RCC 7860 (cell line): Measurements from ENCODE around the gene GPAT2.
"Not testable (repeated sequence)": the region's sequence is repeated elsewhere in the genome, so short reads cannot be mapped to it uniquely, and the experiment has no call there.

Experiments
- DNase-seq: peaks from one replicate; pipeline ENCODE4 v3.0.0-alpha.2; 2015; ENCODE audit warnings: low spot score
- FAIRE-seq: peaks from 2 replicates; lab custom pipeline; 2012; peaks lifted over from hg19 to GRCh38; lab: Jason Lieb, UNC

Gene GPAT2

GRCh38 chr2:96034792-96035191 is at the start of gene GPAT2:
GPAT2 (minus strand) TSS chr2:96034916; CDS start chr2:96032359, 2,557 bp downstream.
- FAIRE-seq, DNase-seq: not testable (repeated sequence)

DNA sequence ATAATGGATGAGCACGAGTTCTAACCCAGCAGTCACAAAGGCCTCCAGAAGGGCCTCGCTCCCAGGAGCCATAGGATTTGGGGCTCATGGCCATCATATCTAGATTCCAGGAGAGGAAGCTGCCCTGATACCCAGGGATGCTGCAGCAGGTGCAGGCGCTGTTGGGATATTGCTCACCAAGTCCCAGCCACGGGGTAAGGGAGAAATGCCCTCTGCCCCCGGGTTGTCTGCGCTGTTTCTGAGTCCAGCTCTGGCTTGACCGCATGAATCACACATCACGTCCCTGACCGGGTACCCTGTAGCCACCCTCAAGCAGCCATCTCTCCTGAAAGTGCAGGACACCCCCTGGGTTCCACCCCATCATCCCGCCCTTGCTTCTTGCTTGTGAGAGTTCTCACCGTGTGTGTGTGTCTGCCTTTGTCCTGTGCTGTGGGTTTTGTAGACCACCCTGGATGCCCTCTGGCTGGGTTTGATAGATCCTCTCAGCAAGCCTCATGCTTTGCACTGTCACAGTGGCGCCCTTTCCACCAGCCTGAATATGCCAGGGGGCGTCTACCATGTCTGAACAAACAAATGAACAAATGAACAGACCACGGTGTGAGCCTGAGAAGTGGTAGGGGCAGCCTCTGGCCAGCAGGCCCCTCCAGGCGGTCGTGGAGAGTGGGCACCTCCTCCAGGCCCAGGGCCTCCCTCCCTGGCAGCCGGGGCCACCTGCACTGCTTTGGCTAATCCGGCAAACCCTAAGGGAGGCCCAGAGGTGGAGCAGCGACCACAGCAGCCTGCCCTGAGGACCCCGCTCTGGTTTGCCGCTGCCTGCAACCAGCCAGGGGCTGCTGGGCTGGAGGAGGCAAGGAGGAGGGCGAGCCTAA is 49.5 kb upstream of the GPAT2 start:
- FAIRE-seq (no peak), DNase-seq (no peak)

GRCh38 chr2:96083064-96083939 is 48.6 kb upstream of the GPAT2 start:
- FAIRE-seq (no peak), DNase-seq (no peak)

DNA sequence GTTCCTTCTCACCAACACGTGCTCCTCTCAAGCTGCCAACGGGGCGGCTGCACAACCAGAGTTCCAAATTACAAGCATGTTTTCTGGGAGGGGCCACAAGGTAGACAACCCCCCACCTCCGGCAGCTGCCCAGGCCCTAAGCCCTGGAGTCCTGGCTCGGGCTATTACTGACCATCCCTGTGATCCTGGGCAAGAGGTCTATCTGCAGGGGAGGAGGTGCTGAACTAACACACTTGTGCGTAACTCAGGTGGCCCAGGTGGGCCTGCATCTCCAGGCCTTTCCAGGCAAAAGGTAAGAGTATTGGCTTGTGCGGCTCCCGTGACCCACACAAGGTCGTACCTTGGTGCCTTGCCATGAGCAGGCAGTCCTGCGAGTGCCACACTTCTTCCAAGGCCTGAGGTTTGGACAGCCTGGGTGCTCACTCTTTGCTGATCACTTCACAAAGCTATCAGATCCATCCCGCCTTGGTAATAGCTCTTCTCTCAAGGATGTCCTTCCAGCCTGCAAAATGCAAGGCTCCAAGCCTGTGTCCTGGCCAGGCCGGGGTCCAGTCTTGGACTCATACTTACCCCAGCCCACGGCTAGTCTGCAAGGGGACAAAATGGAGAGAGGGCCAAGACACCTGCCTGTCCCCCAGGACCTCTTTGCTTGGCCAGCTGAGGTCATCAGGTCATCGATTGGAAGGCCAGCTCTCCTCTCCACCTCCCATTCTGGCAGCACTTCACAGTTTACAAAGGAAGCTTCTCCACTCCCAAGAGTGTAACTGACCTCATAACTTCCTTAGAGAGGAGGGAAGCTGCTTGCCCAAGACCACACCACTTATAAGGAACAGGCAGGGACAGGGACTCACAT is 47.7 kb upstream of the GPAT2 start:
- DNase-seq (no peak), FAIRE-seq (no peak)

DNA sequence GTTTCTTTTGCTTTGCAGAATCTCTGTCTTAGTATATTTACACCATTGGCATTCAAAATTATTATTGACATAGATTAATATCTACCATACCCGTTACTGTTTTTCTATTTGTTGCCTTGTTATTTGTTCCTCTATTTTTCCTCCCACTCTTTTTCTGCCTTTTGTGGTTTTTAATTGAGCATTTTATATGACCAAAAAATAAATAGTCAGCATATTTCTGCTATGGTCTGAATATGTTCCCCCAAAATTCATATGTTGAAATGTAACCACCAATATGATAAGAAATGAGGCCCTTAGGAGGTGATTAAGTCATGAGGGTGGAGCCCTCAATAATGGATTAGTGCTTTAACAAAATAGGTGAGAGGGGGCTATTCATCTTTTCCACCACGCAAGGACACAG is 46.3 kb upstream of the GPAT2 start:
- no peak for DNase-seq
- FAIRE-seq, result no peak

GRCh38 chr2:96075199-96075771 is 40.6 kb upstream of the GPAT2 start:
- FAIRE-seq (no peak), DNase-seq (no peak)

GRCh38 chr2:96074156-96074555 is 39.4 kb upstream of the GPAT2 start:
- DNase-seq (no peak), FAIRE-seq (no peak)

- DNase-seq (no peak), FAIRE-seq (no peak)
Measured at GRCh38 chr2:96073170-96073775, 38.6 kb upstream of the GPAT2 start.

GRCh38 chr2:96072746-96073145 is 38.0 kb upstream of the GPAT2 start:
- DNase-seq, result no peak
- no peak for FAIRE-seq

GRCh38 chr2:96071977-96072491 is 37.3 kb upstream of the GPAT2 start:
- not testable (repeated sequence) for FAIRE-seq, DNase-seq

DNA sequence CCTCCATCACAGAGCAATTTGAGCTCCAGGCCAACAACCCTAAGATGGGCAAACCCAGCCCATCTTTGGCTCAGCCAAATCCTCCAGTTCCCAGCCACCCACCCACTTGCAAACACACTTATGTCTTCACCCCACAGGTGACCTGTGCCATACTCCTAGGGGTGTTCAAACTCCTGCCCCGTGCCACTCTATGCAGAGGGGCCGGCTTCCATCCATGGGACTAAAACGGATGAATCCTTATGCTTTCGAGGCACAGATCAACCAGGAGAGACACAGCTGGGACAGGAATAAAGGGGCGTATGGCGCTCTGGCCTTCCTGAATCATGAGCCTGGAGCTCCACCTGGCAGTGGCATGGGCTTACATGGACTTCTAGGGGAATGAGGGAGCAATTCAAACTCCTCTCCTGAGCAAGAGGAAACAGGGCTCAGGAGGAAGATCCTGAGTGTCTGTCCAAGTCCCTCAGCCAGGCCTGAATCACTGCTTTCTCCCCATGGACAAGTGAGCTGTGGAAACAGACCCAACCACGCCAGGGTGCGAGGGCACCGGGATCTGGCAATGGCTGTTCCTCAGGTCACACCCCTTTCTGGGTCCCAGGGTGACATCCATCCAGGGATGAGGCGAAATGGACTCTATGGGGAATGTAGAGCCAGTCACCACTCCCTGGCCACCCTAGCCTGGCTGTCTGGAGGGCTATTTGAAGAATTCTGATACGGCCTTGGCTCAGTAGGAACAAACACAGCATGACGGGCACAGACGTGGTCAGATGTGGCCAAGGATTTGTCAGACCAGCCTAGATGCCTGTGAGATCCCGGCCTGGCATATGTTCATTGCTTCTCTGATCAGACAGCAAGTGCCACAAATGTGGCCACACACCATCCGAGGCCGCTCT is 36.6 kb upstream of the GPAT2 start:
- not testable (repeated sequence) for DNase-seq, FAIRE-seq

GRCh38 chr2:96070351-96070750 is 35.6 kb upstream of the GPAT2 start:
- not testable (repeated sequence) for FAIRE-seq, DNase-seq

- FAIRE-seq, DNase-seq: not testable (repeated sequence)
Measured at GRCh38 chr2:96069878-96070277, 35.2 kb upstream of the GPAT2 start.

GRCh38 chr2:96067902-96068581 is 33.3 kb upstream of the GPAT2 start:
- not testable (repeated sequence) for FAIRE-seq, DNase-seq

DNA sequence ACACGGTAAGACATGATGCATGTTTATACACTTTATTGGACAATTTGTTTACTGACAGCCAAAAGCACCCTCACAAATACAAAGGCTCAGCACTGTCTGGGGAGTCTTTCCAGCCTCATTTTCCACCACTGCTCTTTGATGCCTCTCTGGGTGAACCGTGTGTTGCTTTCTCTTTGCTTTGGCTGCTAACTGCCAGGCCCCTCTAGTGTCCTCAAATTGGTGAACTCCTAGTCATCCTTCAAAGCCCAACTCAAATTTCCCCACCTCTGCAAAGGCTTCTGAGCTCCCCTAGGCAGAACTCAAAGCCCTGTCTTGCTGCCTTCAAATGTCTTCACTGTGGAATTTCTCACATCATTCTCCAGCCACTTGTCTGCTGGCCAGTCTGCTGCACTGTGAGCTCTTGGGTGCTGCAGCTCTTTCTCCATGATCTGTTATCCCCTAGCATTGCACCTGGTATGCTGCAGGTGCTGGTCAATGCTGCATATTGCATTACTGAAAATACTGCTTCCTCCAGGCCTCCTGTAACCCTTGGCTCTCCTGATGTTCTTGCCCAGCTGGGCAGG is 32.5 kb upstream of the GPAT2 start:
- FAIRE-seq, DNase-seq: not testable (repeated sequence)

- not testable (repeated sequence) for FAIRE-seq
Measured at GRCh38 chr2:96066511-96066910, 31.8 kb upstream of the GPAT2 start.

GRCh38 chr2:96065954-96066353 is 31.2 kb upstream of the GPAT2 start:
- not testable (repeated sequence) for DNase-seq, FAIRE-seq

More at GRCh38 chr2:96066511-96066910, 31.8 kb upstream of the GPAT2 start:
- not testable (repeated sequence) for DNase-seq
